OCI-M1 (cell line): ENCODE measurements around the gene PRDM8.
"Not testable (repeated sequence)": the region's sequence is repeated elsewhere in the genome, so short reads cannot be mapped to it uniquely, and the experiment has no call there.

Experiments
- DNase-seq: peaks from one replicate; lab custom pipeline; 2025; lab: John Stamatoyannopoulos, UW

Gene PRDM8

DNA sequence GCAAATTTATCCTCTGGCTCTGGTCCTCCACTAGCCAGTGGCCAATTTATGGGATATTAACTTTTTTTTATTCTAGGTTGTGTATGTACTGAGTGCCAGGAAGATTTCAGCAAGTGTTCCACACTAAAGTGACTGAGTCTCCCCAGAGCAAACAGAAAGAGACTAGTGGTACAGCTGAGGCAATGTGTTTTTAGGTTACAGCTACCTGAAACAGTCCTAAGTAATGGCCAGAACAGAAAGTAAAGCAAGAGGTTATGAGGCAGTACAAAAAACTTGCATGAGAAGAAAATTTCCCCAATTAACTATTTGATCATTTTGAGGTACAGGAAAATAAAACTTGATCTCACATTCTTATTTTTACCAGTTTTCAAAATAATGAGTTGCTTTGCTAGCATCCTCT lies 31.2 kb downstream of the PRDM8 start:
- no peak for DNase-seq

DNA sequence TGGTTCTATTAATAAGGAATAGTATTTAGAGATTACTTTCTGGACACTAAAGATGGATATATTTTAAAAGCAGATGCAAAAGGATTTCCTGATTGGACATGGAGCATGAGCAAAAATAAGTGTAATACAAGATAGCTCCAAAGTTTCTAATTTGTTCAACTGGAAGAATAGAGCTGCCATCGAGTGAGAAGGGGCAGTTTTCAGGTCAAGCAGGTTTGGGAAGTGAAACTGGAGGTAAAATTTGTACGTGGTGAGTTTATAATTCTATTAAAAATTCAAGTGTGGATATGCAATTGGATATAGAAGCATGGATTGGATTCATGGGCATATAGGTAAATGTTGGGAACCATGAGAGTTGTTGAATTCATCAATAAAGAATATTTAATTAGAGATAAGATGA lies 31.8 kb downstream of the PRDM8 start:
- no peak for DNase-seq

DNA sequence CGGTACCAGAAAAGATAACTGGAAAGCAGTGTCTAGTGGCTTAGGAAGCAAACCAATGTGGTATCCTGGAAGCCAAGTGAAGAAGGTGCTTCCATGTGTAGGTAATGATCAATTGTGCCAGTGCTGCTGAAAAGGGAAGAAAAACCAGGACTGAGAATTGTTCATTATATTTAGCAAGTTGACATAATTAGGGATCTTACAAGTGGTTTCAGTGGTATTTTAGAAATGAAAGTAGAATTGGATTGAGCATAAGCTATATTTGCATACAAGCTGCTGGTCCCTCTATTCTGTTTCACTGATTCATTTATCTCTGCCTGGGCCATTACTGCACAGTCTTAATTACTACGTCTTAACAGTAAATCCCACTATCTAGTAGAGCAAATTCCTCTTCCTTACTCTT lies 32.3 kb downstream of the PRDM8 start:
- no peak for DNase-seq

DNA sequence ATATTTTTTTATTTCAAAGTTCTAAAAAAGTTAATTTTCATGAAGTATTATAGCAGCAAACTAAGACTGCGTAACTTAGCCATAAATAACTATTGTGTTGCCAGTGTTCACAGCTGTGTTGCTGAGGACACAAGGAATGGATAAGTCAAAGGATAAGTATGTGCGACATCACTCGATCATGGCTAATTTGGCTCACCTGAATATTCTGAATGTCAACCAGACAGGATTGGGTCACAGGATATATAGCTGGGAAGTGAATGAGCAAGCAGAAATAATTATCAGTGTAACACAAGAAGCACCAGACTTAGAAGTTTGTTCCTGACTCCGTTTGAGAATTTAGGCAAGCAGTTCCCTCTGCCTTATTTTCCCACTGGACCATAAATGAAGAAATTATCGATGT lies 33.9 kb downstream of the PRDM8 start:
- DNase-seq, result no peak

DNA sequence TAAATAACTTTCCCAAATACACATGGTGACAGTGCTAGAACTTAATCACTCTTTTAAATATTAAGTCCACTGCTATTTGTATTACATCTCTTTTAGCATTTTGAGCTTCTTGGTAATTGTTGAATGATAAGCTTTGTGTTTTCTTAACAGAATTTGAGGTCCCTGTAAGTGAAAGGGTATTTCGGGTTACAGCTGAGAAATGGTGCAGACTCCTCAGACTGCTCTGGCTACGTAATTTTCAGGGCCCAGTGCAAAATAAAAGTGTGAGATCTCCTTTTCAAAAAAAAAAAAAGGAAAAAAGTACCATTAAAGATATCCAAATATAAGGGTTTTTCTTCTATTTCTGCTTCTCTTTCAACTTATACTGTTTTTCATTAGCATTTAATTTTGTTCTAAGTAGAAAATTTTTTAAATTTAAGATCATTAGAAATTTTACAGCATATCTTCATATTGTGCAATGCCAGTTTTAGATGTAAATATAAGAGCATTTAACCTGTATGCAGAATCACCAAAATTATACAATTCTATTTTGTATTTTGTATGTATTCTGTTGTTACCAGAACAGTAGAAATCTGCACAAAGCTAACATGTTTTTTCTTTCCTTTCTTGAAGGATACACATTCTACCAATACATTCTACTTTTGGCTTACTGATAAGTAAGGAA lies 35.5 kb downstream of the PRDM8 start:
- no peak for DNase-seq

DNA sequence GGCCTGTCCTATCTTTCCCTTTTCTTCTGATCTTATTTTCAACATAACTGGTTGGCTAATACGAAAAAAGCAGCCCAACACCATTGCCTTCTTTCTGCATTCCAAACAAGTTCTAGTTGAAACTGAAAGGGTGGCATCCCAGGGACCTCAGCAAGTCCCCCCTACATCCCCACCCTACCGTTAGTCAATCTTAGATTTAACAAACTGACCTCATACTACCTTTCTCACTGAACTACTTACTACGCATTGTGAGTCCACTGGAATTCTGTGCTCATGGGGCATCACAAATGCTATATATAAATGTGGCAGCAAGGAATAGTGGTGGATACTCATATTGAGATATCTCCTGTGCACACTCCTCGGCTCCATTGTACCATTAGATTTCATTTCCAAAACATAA lies 36.1 kb downstream of the PRDM8 start:
- no peak for DNase-seq

DNA sequence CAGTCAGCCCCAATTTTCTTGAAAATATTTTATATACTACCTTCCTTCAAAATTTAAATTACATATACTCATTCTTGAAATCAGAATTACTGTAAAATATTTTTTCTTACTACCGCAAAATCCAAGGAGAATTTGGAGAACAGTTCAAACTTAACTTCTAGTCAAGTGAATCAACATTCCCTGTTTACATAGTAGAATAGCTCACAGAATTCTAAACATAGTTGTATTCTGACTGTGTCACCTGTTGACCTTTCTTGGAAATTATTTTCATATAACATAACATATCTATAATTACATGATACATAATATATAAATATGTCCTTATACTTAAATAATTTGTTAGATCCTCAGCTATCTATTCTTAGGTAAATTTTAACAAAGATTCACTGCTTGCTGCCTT lies 38.1 kb downstream of the PRDM8 start:
- DNase-seq, result no peak

DNA sequence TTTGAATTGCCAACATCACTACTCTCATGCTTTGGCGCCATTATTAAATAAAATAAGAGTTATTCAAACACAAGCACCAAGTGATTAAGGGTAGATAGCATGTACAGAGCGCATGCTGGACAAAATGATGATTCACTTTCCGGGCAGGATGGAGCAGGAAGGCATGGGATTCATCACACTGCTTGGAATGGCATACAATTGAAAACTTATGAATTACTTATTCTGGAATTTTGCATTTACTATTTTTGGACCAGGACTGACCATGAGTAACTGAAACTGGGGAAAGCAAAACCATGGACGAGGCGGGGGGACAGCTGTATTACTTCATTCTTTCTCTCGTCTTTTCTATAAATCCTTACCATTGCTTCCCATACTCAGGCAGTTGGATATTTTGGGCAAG lies 40.7 kb downstream of the PRDM8 start:
- no peak for DNase-seq

DNA sequence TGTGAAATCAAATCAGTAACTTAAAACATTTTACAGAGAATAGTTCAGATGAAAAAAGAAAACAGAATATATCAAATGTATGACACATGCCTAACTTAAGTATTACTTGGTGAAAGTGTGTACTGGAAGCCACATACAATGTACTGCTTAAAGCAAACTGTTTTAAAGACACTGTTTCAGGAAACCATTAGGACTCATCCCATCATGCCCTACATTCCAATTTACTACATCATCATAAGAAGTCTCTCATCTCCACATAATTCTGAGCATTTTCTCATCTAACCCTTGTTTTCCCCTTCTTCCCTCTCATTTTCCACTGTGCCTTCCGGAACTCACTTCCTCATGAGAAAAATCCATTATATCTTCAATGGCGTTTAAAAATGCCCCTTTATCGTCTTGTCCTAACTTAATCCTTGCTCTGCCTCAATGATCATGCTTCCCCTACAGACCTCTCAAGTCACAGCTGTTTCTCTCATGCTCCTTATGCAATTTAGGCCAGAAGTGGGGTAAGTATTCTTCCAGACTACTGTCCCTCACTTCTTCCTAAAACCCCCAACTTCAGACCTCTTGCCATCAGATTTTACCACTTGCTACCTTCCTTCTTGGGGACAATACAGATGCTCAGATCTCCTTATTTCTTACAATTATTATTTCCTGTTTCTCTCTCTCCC lies 42.3 kb downstream of the PRDM8 start:
- no peak for DNase-seq

DNA sequence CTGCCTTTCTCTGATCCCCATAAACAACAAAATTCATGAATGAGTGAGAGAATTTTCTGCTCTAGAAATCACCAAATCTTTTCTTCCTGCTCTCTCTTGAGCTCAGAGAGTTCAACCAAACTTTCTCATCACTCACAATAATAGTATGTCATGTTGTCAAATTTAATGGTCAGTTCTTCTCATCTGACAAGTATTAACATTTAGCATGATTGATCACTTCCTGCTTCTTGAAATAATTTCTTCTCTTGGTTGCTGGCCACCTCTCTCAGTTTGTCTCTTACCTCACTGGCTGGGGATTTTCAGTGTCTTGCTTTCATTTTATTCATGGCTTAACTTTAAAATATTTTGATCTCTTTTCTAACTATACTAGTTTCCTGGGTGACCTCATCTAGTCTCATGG lies 43.7 kb downstream of the PRDM8 start:
- no peak for DNase-seq

DNA sequence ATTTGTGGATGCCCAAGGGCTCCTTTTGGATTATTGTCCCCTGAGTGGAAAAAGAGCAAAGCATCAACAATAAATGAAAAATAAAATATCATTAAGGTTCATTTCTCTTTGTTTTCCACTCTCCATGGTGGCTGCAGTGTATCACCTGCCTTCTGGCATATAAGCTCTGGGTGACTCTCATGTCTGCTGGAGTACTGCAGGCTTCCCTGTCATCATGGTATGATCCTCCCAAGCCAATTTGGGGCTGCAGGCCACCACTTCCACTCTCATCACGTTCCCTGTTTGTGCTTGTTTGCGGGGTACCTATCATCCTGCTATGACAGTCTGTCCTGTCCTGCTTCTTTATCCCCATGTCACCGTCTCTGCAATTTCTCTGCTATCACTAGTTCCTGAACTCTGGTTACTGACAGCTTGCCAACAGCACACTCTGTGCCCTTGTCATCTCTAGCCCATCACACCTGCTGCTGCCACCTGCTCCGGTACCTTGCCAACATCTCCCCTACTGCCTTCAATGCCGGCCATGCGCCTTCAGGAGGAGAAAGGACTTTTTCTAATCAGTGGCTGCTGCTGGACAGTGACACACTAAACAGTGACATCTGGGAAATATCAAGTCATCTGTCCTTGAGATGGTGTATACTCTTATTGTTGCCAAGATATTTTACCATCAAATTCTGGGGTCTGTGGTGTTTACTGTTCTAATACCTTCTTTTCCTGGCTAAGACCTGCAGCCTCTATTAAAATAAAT lies 46.1 kb downstream of the PRDM8 start:
- no peak for DNase-seq

DNA sequence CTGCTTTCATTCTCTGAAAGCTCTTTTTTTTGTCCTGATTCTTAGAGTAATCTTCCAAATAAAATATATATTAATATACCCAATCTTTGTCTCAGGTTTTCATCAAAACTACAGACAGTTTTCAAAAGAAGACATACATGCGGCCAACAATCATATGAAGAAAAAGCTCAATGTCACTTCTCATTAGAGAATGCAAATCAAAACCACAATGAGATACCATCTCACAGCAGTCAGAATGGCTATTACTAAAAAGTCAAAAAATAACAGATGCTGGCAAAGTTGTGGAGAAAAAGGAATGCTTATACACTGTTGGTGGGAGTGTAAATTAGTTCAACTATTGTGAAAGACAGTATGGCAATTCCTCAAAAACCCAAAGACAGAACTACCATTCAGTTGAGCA lies 50.2 kb downstream of the PRDM8 start:
- not testable (repeated sequence) for DNase-seq

DNA sequence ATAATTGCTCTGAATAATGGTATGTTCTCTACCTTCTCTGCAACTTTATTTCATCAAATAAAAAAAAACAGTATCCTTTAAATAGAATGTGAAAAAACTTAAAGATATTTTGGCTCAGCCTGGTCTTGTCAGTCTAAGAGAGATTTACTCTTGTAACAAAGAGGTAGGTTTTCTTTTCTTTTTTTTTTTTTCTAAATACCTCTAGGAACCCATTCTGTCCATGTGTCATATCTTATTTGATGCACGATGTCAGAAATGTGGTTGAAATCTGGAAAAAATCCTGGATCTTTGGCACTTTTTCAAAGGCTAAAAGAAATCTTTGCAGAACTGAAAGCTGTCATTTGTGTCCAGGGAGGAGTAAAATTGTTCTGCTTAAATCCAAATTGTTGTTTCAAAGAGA lies 51.8 kb downstream of the PRDM8 start:
- no peak for DNase-seq

DNA sequence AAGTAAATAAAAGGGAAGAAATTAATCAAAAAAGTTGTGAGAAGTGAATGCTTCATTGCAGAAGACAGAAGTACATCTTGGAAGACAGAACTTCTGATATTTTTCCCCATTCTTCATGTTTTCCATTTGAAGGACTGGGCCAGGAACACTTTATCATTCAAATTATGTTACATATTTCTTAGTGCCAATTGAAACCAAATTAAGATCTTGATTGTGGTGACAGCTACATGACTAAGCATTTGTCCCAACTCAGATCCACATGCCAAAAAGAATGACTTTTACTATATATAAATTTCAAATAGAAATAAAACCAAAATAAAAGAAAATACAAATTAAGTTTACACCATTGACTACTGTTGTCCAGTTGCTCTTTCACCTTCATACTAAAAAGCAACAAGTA lies 55.1 kb downstream of the PRDM8 start:
- DNase-seq, result peak; percentile 46

DNA sequence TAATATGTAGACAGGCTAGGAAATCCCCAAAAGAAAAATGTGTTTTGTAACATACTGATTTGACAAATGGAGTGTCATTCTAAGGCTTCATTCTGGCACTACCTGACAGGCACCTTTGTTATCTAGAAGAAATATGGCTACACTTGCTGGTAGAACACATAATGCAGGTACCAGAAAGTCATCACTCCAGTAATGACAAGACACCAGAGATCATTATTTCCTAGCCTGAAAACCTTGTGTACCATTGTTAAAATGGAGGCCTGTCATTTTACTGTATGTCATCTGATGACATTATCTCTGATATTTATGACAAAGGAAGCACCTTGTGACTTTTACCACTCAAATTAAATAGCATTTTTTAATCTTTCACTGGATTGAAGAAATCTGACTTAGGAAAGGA lies 55.6 kb downstream of the PRDM8 start:
- no peak for DNase-seq

DNA sequence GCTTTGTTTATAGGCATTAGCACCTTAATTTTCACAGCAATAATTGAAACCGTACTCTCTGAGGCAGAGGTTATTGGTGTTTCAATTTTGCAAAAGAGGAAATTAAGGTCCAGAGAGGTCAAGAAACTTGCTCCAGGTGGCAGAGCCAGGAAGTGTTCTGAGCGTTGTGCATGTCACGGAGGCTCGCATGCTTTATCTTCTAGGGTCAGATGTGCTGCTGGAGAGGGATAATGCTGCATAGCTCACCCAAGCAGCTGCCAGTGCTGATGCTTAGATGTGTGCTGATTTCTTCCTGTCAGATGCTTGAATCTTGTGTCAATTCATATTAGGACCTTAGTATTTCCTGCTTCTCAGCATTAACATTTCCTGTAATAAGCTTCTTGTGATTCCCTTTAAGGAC lies 56.2 kb downstream of the PRDM8 start:
- peak; percentile 81 for DNase-seq
